Stimulated activated CD4-positive, alpha-beta T cell treated with anti-CD3 and anti-CD28 coated beads, Interleukin-4, amount 100 ng/mL, for 48 hours (primary cell): Measurements from ENCODE around the gene GCNA.
"Not testable (repeated sequence)": the region's sequence is repeated elsewhere in the genome, so short reads cannot be mapped to it uniquely, and the experiment has no call there.

ENCODE experiments used
- DNase-seq, 2 donors: peaks; one replicate each; pipeline ENCODE4 v3.0.0-alpha.2; 2020; ENCODE audit warnings: low read depth in 2 of 2

Gene GCNA

DNA sequence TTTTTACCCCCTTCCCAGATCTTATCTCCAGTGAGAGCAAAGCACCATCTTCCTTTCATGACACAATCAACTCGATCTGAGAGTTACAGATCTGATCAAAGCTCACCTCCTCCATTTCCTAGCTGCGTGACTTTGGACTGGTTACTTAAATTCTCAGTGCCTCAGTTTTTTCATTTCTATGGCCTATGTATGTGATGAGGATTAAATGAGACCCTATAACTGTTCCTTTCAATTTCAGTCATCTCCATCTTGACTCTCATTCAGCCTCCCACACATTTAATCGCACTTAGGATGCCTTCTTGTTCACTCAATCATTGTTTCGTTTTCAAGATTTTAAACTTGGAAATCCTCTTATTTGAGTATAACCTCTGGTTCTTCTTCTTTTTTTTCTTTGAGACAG is 60.2 kb downstream of the GCNA start:
- DNase-seq, result no peak

DNA sequence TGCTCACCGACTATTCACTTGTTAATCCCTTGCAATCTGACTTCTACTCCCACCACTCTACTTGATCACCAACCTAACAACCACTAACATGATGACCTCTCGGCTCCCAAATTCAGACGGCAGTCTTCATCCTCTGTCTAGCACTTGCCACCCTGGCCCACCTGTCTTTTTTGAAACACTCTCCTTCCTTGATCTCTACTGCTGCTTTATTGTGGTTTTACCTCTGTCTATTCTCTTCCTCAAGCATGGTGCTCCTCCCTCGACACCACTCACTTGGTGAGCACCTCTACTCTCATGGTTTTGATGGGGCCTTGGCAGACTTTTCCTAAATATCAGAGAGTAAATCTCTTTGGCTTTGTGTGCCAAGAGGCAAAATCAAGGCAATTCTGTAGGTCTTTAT is 61.8 kb downstream of the GCNA start:
- no peak for DNase-seq

DNA sequence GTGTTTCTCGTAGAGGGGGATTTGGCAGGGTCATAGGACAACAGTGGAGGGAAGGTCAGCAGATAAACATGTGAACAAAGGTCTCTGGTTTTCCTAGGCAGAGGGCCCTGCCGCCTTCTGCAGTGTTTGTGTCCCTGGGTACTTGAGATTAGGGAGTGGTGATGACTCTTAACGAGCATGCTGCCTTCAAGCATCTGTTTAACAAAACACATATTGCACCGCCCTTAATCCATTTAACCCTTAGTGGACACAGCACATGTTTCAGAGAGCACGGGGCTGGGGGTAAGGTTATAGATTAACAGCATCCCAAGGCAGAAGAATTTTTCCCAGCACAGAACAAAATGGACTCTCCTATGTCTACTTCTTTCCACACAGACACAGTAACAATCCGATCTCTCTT is 66.2 kb downstream of the GCNA start:
- DNase-seq, result not testable (repeated sequence)

DNA sequence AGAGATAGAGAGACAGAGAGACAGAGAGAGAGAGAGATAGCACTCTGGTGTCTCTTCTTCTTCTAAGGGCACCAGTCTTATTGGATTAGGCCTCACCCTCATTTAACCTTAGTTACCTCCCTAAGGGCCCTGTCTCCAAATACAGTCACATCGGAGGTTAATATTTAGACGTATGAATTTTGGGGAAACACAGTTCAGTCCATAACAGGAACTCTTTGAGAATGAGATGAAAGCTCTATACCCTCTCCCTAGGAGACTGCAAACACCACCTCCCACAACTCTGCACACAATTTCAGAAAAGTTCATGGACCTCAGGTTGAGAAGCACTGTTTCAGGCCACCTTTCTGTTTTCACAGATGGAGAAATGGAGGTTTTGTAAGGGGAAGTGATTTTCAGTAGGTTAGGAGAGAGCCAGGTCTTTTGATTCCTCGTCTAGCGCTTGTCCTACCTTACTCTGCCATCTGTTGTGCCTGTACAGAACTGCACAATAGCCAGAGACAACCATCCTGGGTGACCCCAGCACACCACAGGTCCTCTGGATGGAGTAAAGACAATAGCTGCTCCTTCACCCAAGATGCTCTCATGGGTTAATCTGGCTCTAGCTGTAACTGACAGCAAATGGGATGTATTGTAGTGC is 72.2 kb downstream of the GCNA start:
- no peak for DNase-seq

DNA sequence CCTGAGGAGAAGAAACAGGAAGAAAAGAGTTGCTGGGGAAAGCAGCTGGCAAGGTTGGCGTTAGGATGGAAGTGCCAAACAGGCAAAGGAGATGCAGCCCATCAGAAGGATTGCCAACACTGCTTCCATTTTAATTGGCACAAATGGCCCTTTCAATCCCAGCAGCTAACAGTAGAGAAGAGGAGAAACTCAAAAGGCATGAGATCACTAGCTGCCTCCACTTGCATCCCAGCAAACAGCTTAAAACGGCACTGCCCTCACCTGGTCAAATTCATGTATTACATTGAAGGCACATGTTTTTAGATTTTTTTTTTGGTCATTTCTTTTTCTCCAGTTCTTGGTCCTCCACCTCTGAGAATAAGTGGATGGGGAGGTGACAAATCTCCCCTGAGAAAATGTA is 74.2 kb downstream of the GCNA start:
- no peak for DNase-seq

DNA sequence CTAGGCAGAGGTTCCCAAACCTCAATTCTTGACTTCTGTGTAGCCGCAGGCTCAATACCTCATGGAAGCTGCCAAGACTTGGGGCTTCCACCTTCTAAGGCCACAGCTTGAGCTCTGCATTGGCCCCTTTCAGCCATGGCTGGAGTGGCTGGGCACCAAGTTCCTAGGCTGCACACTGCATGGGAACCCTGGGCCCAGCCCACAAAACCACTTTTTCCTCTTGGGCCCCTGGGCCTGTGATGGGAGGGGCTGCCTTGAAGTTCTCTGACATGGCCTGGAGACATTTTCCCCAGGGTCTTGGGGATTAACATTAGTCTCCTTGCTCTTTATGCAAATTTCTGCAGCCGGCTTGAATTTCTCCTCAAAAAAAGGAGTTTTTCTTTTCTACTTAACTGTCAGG is 75.1 kb downstream of the GCNA start:
- DNase-seq, result no peak

DNA sequence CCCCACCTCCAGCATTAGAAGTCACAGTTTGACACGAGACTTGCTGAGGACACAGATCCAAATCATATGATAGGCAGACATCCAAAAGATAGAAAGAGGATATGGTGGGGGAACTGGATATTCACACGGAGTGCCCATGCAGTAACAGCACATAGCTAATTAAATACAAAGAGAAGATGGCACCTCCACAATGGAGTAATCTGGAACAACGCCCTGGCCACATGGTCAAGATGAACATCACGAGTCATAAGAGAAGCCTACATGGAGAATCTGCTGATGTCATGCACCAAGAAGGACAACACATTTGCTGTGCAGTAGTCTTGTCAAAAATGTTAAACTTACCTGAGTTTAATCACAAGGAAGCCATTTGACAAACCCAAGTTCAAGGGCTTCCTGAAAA is 79.0 kb downstream of the GCNA start:
- DNase-seq, result no peak

DNA sequence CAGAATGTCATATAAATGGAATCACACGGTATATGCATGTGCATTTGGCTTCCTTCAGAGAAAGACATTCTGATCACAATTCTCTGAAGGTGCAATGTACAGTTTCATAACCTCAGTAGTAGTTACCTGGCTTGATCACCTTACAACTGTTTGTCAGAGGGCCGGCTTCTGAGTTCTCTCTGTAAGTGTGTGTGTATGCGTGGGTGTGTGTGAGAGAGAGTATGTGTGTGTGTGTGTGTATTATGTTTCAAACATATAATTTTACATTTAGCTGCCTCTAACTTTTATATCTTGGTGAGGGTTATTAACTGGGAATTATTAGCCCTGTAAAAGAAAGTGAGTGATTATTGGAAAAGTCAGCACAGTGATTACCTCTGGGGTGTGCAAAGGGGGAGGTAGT is 81.1 kb downstream of the GCNA start:
- DNase-seq, result no peak

DNA sequence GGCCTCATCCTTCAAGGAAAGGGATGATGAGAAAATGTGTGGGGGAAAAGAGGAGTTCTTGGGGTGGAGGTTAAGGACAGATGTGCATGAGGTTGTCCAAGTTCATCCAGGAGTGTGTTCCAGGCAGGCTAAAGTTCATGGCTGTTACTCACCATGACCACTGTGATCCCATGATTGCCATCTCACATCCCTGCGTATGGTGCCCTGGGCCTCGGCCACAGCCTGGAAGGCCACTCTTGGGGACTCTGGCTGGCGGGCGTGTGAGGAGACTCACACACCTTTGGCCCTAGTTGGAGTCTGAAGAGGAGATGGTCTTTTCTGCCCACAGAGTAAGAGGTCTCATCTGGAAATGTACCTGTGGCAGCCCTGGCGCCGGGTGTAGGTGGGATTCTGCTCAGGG is 81.7 kb downstream of the GCNA start:
- DNase-seq, result no peak

DNA sequence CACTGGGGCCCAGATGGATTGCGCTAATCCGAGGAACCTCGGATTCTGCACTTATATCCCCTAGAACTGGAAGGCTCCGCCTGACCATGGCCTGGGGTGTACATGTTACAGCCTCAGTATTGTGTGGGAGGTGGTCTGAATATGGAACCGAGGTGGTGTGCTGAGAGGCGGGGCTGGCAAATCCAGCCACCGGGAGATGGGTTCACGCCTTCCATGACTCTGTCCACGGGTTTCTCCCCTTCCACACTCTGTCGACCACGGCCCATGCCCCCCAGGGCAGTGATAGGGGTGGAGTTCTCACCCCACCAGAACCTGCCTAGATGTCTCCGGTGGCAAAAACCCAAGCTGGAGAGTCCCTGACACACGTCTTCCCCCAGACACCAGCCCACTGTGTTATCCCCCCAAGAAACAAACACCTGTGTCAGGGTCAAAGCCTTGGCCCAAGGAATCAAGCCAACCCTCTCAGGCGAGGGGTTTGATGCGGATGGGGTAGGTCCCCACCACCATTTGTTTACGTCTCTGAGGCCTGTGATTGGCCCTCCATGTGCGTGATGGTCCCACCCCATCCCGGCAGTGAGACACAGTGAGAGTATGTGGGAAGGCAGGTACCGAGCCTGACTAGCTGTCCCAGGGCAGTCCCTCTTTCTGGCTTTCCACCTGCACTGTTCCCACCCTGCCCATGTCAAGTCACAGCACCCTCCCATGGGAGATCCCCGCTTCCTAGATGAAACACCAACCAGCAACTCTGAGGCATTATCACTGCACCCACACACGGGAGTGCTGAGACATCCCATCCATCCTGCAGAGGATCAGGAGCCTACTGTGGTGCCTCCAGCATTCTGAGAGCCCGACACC is 82.6 kb downstream of the GCNA start:
- DNase-seq, result no peak

DNA sequence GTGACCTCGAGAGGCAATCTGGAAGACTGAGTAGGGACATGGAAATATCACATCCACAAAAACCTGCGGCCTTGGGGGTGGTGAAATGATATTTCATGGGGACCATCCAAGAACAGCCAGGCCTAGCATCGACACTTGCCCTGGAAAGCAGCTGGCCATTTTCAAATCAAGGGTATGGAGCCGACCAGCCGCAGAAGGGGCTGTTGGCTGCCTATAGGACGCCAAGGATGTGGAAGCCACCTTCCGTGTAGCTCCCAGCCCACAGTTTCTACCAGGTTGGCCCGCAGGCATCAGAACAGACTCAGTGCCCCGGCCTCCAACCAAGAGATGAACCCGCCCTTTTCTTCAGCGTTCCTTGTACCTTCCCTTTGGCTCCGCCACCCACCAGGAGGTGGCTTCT is 83.7 kb downstream of the GCNA start:
- no peak for DNase-seq

DNA sequence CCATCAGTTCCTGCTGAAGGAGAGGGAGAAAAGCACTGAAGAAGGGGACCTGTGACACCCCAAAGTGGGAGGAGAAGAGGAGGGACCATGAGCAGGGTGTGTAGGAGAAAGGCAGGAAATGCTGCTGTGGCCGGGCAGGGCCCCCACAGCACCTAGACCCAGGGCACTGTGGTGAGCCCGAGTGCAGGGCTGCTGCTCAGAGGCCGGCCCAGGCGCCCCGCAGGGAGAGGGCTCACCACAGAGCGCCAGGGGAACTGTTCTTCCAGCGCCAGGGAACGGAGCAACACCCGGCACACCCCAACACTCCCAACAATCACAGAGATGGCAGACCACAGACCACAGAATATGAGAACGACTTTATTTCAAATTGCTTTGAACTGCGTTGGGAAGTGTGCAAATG is 84.4 kb downstream of the GCNA start:
- not testable (repeated sequence) for DNase-seq
